Activated CD4-positive, alpha-beta T cell treated with anti-CD3 and anti-CD28 coated beads, Interleukin-10, Interleukin-2, amounts not matched to agents 100 ng/mL and 50 ng/mL, durations not matched to agents 16 hours and 8 hours (primary cell): ENCODE data around the gene TRIP11.
A peak's percentile ranks its signal among the peaks of the same experiment; 100 is the strongest.
"Not testable (repeated sequence)": the region's sequence is repeated elsewhere in the genome, so short reads cannot be mapped to it uniquely, and the experiment has no call there.

Experiments used
- DNase-seq: peaks from one replicate; pipeline ENCODE4 v3.0.0-alpha.2; 2020

TRIP11 gene

DNA sequence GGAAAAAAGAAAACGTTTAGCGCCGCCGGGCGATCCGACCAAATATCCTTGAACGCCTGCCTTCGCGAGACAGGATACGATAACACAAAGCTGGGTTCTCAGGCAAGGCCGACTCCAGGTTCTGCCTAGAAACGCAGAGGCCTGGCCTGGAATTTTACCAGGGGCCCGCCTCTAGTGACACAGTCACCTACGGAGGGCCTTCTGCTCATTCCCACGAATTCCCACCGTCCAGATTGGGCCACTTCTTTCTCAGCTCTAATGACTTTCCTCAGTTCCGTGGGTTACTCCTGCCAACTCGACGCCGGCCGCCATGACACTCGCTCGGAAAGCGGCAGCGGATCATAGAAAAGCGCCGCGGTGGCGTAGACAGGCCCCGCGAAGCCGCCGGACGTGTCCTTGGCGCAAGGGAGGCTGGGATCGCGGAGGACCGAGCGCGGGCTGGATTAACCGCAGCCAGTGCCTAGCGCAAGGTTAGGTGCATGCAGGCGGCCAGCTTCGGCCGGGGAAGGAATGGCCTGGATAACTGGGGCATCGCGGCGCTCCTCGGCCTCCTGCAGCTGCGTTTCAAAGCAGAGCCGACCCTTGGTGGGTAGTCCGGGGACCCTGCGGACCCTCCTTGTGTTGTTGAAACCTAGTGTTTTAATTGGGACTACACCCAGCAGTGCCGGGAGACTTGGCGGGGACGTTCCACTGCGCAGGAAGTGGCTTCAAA is at the start of gene TRIP11:
Gene TRIP11 (minus strand): TSS at position 341 of the 712 bp plus-strand sequence. CDS start 374 bp downstream, outside the sequence.
- peak; percentile 97 for DNase-seq

DNA sequence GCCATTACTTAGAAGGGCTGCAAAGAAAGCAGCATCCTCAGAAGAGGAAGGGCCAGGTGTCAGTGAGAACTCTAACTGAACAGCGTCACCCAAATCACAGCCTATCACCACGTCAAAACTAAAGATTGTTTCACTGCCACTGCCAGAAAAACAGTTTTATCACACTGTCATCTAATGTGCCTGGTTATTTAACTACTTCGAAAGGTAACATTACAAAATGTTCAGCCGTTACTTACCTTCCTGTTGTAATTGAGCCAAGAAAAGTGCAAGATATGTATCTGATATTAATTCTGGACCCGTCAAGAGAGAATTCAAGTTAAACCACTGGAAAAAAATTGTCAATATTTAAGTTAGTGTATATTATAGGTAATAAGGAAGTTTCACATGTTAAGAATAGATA is 48.6 kb upstream of the TRIP11 start:
- no peak for DNase-seq

DNA sequence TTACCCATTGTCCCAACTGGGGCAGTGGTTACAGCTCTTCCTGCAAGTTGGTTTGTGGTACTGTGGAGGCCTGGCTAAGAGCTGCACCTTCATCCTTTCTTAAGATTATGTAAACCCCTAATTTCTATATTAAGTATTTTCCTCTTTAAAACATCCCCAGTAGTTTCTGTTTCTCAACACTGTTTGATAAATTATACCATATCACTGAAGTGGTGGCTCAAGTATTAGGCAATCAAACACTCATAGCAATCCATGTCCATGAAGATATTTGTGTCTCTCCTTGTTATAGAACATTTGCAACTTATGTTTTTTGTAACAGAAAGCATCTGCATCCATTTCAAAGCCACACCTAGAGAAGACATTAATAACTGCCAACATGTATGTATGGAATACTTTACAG is 34.7 kb upstream of the TRIP11 start:
- DNase-seq: no peak

DNA sequence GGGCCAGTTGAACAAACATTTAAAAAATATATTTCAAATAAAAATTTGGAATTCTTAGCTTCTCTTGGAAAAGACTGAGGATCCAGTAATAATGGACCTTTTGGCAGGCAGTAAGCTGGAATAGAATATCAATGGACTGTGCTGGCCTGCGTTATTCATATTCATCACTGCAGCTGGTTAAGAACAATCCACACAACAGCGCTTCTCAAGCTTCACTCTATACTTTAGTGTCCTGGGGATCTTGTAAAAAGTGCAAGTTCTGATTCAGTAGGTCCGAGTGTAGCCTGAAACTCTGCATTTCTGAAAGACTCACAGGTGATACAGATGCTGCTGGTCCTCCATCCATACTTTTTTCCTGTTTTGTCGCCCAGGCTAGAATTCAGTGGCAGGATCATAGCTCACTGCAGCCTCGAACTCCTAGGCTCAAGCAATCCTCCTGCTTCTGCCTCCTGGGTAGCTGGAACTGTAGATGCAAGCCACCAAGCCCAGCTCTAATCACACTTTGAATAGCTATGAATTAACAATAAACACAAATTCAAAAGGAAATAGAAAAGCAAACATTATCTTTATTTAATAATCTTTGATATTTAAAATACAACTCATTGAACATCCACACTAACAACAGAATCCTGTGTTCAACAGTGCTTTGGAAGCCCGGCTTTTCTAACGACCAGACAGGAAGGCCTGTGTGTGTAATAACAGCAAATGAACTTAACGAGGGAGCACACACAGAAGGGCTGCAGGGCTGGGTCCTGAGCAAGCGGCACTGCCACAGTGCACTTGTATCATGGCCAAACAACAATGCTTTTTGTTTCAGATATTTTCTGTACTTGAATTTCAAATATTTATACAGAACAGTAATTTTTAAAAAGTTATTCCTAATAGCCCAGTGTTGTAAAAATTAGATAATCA is 18.4 kb upstream of the TRIP11 start:
- DNase-seq: no peak

DNA sequence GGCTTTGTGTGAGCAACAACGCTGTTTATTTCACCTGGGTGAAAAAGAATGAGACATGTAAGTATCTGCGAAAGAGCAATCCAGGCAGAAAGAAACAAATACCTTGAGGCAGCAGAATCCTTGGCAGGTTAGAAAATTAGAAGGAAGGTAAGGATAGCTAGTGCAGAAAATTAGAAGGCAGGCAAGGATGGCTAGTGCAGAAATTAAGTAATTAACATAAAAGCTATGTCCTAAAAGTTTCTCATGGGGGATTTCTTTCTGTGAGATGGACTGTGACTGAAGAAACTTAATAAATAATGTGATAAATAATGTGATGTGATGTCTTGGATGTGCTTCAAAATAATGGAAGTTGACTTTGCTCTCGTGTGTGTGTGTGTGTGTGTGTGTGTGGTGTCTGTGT is 9.9 kb upstream of the TRIP11 start:
- no peak for DNase-seq

DNA sequence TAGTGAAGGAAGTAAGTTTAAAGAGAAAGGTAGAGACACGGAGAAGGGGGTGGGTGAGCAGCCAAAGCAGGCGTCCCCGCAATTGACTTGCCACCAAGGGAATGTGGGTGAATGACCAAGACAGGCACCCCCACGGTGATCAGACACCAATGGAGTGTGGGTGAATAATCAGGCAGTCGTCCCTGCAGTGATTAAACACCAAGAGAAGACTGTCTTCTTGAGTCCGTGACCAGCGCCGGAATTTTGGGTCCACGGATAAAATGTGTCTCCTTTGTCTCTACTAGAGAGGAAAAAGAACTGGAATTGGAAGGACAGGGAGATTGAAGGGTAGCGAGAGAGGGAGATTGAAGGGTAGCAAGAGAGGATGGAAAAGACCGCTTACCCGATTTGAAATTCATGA is 9.4 kb upstream of the TRIP11 start:
- DNase-seq: not testable (repeated sequence)

DNA sequence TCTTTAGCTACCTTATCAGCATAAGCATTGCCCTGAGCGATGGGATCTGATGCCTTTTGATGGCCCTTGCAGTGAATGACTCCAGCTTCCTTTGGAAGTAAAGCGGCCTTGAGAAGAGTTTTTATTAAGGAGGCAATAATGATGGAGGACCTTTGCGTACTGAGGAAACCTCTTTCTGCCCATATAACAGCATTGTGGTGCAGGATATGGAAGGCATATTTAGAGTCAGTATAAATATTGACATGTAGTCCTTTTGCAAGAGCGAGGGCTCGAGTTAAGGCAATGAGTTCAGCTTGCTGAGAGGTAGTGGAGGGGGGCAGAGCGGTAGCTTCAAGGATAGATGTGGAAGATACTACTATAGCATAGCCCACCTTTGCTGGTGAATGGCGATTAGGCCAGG is 6.0 kb upstream of the TRIP11 start:
- not testable (repeated sequence) for DNase-seq

DNA sequence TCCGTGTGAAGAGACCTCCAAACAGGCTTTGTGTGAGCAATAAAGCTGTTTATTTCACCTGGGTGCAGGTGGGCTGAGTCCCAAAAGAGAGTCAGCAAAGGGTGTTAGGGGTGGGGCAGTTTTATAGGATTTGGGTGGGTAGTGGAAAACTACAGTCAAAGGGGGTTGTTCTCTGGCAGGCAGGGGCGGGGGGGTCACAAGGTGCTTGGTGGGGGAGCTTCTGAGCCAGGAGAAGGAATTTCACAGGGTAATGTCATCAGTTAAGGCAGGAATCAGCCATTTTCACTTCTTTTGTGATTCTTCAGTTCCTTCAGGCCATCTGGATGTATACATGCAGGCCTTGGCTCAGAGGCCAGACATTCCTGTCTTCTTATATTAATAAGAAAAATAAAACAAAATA is 1.9 kb upstream of the TRIP11 start:
- DNase-seq: not testable (repeated sequence)

DNA sequence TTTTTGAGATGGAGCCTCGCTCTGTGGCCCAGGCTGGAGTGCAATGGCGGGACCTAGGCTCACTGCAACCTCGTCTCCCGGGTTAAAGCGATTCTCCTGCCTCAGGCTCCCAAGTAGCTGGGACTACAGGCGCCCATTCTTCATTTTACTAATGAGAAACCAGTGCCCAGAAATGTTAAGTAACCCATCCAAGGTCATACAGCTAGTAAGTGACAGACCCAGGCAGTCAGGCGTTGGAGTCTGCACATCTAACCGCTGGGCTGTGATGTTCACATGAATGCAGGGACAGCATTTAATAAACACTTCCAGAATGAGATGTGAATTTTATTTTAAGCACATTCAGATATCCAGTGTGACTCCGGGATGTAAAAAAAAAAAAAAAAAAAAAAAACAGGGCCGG is 1.3 kb upstream of the TRIP11 start:
- DNase-seq: no peak

DNA sequence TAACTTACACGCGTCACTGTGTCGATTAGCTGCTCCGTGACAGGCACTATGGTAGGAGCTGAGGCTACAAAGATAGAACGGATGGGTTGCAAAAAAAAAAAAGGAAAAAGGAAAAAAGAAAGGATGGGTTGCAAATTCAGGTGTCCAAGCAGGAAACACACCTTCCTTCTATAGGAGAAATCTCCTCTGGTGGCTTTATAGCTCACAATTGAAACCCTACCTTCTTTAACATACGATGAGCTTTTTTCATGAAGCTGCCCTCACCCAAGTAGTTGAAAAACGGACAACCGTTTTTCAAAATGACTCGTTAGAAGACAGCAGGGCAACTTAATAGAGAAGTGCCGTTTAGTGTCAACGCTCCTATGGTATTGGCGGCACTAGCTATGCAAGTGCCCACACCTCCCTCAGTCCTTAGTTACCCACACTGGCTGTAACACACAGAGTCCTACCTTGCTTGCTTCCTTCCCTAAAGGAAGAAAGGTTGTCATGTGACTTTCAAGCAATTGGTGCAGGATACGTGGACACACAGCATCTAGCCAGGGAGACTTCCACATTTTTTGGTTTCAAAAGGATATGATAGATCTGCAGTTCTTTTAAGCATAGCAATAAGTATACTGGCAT is 682 bp upstream of the TRIP11 start:
- peak; percentile 59 for DNase-seq

DNA sequence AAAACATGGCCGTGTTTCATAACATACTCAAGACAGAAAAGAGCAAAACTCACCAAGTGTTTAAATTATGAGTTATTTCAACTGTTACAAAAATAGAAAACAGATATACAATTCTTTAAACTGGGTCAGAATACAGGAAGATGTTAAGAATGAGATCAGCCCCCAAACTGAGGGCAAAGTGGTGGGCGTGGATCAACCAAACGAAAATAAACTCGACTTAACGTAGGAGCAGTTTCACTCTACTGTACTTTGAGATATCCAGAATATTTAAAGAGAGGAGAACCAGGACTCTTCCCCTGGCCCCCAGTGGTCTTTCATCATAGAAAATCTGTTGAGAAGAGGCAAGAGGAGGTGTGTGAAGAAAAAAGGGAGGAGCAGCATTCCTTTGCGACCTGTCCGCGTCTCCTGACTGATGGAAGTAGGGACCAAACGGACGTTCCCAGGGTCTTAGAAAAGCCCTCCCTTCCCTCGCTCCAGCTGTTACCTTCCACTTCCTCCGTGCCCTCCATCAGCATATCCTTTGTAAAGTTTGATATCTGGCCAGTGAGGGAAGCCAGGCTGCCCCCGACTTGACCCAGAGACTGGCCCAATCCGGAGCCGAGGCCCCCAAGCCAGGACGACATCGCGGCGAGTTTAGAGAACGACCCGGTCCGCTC is 668 bp downstream of the TRIP11 start:
- DNase-seq: peak; percentile 27

DNA sequence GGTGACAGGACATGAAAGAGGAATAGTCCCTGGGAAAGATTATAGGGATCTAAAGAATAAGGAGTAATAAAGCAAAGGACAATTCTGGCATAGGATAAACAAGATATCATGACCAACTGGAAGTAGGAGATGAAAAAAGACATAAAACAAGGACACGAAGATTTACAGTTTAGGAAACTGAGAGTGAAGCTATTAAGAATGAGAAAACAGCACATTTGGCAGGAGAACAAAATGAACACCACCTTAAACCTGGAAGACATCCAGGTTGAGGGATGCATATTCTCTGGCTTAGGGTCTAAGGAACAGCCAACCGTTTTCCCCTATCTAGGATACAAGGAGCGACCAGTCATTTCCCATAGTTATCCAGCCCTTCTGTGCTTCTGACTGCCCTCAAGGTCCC is 1.9 kb downstream of the TRIP11 start:
- no peak for DNase-seq

DNA sequence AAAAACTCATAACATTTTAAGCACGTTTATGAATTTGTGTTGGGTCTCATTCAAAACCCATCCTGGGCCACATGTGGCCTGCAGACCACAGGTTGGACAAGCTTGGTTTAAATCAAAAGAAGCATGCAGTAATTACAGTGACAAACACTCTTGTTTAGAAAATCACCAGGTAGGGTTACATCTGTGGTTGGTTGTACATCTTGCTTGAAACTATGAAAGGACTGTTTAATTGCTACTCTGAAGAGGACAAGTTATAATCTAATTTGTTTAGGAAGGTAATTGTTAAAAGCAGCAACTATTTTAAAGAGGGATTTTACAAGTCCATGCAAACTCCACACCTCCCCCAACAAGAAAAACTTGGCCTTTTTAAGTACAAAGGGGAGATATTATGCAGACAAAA is 4.0 kb downstream of the TRIP11 start:
- DNase-seq: no peak

DNA sequence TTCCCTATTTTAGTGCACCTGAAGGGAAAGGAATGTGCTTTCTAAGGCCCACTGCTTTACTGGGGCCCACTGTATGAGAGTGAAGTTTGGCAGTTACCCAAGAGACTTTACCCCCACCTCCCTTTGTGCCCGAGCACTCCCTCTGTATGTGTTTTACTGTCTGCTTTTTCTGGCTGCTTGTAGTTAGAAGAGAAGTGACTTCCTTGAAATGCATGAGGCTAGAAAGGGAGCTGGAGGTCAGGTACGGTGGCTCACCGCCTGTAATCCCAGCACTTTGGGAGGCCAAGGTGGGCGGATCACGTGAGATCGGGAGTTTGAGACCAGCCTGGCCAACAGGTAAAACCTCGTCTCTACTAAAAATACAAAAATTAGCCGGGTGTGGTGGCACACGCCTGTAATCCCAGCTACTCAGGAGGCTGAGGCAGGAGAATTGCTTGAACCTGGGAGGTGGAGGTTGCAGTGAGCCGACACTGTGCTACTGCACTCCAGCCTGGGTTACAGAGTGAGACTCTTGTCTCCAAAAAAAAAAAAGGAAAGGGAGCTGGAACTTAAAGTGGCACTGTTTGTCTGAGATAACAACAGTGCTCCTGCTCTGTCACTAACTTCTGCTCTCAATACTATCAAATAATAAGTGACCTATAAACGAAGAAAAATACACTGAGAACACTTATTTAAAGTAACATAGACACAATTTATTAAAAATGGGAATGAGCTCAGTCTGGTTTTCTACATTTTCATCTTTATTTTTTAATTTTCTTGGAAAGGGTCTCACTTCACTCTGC is 5.8 kb downstream of the TRIP11 start:
- no peak for DNase-seq

DNA sequence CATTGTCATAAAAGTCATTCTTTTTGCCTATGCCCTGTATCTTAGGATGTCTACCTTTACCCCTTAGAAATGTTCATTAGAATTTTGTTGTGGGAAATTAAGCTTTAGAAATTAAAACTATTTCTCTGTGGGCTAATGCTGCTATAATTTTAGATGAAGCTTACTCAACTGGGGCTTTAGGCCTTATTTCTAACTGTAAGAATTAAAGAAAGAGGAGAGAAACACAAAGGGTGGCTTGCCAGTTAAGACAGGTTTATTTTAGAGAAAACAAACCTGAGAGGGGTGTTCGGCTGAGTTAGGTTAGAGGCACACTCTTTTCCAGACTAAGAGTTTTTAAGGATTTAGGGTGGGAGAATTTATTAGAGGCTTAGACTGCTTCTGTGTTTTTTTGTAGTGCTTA is 6.4 kb downstream of the TRIP11 start:
- DNase-seq: no peak

DNA sequence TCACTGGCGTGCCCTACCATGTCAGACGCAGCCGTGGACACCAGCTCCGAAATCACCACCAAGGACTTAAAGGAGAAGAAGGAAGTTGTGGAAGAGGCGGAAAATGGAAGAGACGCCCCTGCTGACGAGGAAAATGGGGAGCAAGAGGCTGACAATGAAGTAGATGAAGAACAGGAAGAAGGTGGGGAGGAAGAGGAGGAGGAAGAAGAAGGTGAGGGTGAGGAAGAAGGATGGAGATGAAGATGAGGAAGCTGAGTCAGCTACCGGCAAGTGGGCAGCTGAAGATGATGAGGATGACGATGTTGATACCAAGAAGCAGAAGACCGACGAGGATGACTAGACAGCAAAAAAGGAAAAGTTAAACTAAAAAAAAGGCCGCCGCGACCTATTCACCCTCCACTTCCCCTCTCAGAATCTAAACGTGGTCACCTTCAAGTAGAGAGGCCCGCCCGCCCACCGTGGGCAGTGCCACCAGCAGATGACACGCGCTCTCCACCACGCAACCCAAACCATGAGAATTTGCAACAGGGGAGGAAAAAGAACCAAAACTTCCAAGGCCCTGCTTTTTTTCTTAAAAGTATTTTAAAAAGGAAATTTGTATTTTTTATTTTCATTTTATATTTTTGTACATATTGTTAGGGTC is 13.2 kb downstream of the TRIP11 start:
- DNase-seq: no peak

DNA sequence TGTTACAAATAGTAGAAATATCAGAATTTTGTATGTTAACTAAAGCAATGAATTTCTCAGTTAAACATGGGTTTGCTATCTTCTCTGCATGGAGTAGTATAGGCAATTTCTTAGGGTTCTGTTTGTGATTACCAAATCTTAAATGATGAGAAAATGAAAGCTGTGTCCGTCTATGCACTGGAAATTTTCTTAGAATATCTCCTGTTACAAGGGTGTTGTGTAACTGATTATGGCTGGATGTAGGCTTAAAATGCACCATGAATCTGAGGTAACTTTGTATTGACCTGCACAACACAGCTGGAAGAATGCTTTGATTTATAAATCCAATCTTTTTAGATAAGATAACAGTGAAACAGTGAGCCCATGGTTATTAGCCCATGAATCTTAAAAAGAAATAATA is 17.8 kb downstream of the TRIP11 start:
- DNase-seq: no peak

DNA sequence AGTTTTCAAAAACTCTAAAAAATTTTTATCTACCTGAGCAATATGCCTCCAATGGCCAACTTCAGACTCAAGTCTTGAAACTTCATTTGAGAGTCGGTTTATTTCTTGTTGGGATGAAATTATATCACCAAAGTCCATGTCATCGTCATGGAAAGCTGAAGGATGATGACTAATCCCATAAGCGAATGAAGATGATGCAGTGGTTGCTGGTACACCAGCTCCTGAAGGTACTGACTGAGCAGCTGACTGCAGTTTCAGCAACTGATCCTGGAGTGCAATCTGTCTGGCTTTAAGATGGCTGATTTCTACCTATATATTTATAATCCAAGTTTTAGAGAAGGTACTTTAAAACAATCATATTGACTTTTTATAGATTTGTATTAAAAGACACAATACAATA is 18.3 kb downstream of the TRIP11 start:
- peak; percentile 11 for DNase-seq

DNA sequence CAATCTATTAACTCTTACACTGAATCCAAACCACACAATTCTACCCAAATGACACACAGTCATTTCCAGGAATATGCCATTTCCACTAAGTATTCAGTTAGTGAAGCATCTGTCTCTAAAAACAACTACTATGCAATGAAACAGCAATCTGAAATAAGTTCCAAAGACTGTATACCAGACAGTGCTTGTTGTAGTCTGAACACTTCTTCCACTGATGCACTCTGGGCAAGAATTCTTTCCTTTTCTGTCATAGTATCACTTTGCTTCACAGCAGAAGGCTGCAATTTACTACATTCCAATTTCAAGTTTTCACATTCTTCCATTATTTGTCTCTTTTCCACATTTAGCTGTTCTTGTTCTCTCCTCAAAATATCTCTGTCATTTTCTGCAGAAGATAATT is 25.8 kb downstream of the TRIP11 start:
- peak; percentile 40 for DNase-seq

DNA sequence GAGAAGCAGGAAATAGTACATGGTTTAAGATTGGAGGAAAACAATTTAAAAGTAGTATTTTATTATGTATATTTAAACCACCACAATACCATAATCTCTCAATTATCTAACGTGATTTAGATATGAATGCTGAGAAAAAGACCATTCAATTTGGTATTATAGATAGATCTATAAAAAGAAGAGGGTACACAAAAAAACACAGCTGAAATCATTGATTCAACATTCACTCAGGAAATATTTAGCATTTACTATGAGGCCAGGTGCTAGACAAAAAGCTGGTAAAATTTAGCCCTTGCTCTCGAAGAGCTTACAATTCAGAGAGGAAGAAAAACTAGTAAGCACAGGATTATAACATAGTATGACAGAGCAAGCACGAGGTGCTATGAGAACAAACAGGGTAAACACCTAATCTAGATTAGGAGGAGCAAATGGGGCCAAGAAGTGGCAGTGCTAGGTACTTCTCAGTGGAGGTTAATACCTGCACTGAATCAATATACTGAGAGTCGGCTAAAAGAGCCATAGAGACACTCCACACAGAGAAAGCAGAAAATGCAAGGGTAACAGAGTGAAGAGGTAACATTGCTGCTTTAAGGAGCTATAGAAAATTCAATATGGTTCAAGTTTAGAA is 27.6 kb downstream of the TRIP11 start:
- DNase-seq: no peak

DNA sequence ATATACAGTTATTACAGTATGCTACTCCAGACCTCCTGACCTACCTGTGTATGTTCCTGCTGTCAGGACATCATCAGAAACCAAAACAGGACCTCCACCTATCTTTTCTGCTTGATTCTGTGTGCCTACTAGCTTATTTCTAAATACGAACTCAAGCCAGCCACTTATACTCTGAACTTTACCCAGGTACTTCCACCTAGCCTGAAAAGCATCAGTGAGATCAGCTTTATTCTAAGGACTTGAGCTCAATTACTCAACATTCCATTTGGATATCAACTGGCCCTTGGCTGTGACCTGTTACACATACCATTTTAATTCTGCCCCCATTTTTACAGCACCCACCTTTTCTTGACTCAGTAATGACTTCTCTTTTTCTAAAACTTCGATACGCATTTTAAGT is 29.2 kb downstream of the TRIP11 start:
- no peak for DNase-seq
